Karpas-422 (cell line): Measurements from ENCODE around the gene HELZ. TPM values are rescaled to one million over a fixed set of nuclear protein-coding genes. Genes with fewer than 3 reads are reported as not detected.

Experiments
- DNase-seq: peaks from one replicate; pipeline ENCODE4 v3.0.0-alpha.2; 2015
- H2AFZ ChIP-seq: fragments of 200-600 bp; sonication (generic); 2 replicates; pipeline ENCODE4 v1.6.1; 2014; ENCODE audit warnings: antibody characterized with exemption, low read length, mixed read lengths
- H3K27ac ChIP-seq: fragments of 200-600 bp; sonication (generic); 2 replicates; pipeline ENCODE4 v1.5.1; 2014; ENCODE audit warnings: mild to moderate bottlenecking, low read length, moderate library complexity
- H3K27me3 ChIP-seq: fragments of 200-600 bp; sonication (generic); 2 replicates; pipeline ENCODE4 v1.6.1; 2014; ENCODE audit warnings: low read length, mixed read lengths
- H3K36me3 ChIP-seq: fragments of 200-600 bp; sonication (generic); 2 replicates; pipeline ENCODE4 v1.6.1; 2014; ENCODE audit warnings: low read length, mixed read lengths; ENCODE audit not compliant: insufficient read depth
- H3K4me1 ChIP-seq: fragments of 200-600 bp; sonication (generic); 2 replicates; pipeline ENCODE4 v1.6.1; 2014; ENCODE audit warnings: mild to moderate bottlenecking, low read length, mixed read lengths
- H3K4me2 ChIP-seq: fragments of 200-600 bp; sonication (generic); 2 replicates; pipeline ENCODE4 v1.6.1; 2014; ENCODE audit warnings: low read length, low read depth, mild to moderate bottlenecking; ENCODE audit not compliant: poor library complexity, severe bottlenecking
- H3K4me3 ChIP-seq: fragments of 200-600 bp; sonication (generic); 2 replicates; pipeline ENCODE4 v1.5.1; 2014; ENCODE audit warnings: mild to moderate bottlenecking, antibody characterized with exemption, low read length, mixed read lengths
- H3K79me2 ChIP-seq: fragments of 200-600 bp; sonication (generic); 2 replicates; pipeline ENCODE4 v1.6.1; 2014; ENCODE audit warnings: mild to moderate bottlenecking, low read length, mixed read lengths
- H3K9ac ChIP-seq: fragments of 200-600 bp; sonication (generic); 2 replicates; pipeline ENCODE4 v1.6.0; 2014; ENCODE audit warnings: low read length
- H3K9me2 ChIP-seq: fragments of 200-600 bp; sonication (generic), shearing (Covaris generic); replicated peaks from 2 replicates; pipeline ENCODE4 v1.6.0; 2014; ENCODE audit warnings: mild to moderate bottlenecking, low read length, moderate library complexity; ENCODE audit not compliant: insufficient read depth
- H3K9me3 ChIP-seq: fragments of 300-700, 200-600 bp; sonication (generic); 2 replicates; pipeline ENCODE4 v1.6.1; 2014; ENCODE audit warnings: low read length, mixed read lengths
- H4K20me1 ChIP-seq: fragments of 200-600 bp; sonication (generic); 2 replicates; pipeline ENCODE4 v1.6.1; 2014; ENCODE audit warnings: mild to moderate bottlenecking, antibody characterized with exemption, low read length, low read depth; ENCODE audit not compliant: insufficient read depth
- total RNA-seq: library from RNA; depleted of rRNA; stranded (reverse); fragments of >200 nt; shearing (Covaris generic); gene quantifications from 2 replicates; pipeline ENCODE4 v1.2.3, GENCODE V29; 2014; ENCODE audit warnings: low replicate concordance

The HELZ gene
- total RNA-seq, 1 experiment from 2014 or later: 77.9 TPM

DNA sequence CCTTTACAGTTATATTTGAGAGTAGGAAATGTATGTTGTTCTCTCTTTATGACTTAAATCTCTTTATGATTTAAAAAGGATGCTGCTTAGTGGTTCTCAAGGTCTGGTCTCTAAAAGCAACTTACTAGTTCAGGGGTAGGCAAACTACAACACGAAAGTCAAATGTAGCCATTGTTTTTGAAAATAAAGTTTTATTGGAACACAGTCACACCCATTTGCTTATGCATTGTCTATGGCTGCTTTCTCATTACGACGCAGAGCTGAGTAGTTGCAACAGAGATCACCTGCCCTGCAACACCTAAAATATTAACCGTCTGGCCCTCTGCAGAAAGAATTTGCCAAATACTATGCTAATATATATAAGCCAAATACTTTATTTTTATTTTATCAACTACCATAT is 58.2 kb downstream of the HELZ start:
- Histone ChIP-seq H3K9me2 (no peaks in the 10 kb centered on the region), H2AFZ (no peak overlapping the region), H3K4me3 (no peak overlapping the region), H4K20me1 (no peaks in the 10 kb centered on the region), H3K36me3 (peaks cover 21% of the 10 kb centered on the region; the same call in 1 of the 2 replicates), H3K27ac (no peak overlapping the region), H3K4me1 (no peaks in the 10 kb centered on the region), H3K79me2 (peaks cover 24% of the 10 kb centered on the region; the same call in 1 of the 2 replicates), H3K9ac (no peak overlapping the region), H3K9me3 (no peaks in the 10 kb centered on the region), H3K4me2 (no peak overlapping the region), H3K27me3 (no peaks in the 10 kb centered on the region)
- DNase-seq: no peak

DNA sequence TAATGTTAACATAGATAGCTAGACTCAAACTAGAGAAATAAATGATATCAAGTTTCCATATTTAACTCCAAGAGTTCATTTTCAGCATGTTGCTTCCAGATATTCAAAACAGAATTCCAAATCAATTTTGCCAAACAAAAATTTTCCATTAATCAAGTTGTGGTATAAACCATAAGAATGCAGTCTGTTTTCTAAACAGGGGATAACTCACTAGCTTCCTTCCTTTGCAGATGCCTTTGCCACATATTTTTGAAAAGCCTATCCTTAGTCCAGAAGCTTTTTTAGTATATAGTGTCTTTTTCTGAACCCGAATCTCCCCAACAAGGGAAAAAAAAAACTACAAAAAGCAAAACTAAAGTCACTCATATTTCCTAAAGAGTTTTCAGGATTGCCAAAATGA is 61.5 kb downstream of the HELZ start:
- H3K27ac ChIP-seq: no peak overlapping the region
- H3K9me3 ChIP-seq: no peaks in the 10 kb centered on the region
- no peak overlapping the region for H3K9ac ChIP-seq
- no peaks in the 10 kb centered on the region for H3K9me2 ChIP-seq
- no peak overlapping the region for H3K4me2 ChIP-seq
- no peaks in the 10 kb centered on the region for H3K27me3 ChIP-seq
- H3K4me3 ChIP-seq: no peak overlapping the region
- no peak for DNase-seq
- H4K20me1 ChIP-seq: no peaks in the 10 kb centered on the region
- H3K36me3 ChIP-seq: peaks cover 23% of the 10 kb centered on the region; the same call in 1 of the 2 replicates
- H3K4me1 ChIP-seq: no peaks in the 10 kb centered on the region
- H2AFZ ChIP-seq: no peak overlapping the region
- peaks cover 28% of the 10 kb centered on the region for H3K79me2 ChIP-seq

DNA sequence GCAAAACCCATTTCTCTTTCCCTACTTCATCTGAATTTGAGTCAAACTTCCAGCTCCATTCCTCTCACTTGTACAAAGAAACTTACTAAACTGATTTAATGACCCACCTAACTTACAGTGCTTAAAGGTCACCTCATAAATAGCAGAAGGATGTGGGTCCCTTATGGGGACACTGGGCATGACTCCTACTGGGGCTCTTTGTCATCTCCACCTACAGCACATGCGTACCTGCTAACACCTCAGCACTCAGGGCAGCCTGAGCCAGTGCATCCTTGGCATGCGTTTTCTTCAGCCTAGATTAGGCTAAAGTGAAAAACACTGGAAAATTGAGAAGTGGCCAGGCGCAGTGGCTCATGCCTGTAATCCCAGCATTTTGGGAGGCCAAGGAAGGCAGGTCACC is 63.2 kb downstream of the HELZ start:
- Histone ChIP-seq H3K9ac (no peak overlapping the region), H3K79me2 (peaks cover 32% of the 10 kb centered on the region), H4K20me1 (no peaks in the 10 kb centered on the region), H3K4me3 (no peak overlapping the region), H3K27ac (no peak overlapping the region), H2AFZ (no peak overlapping the region), H3K4me1 (no peaks in the 10 kb centered on the region), H3K36me3 (peaks cover 26% of the 10 kb centered on the region; the same call in 1 of the 2 replicates), H3K9me3 (no peaks in the 10 kb centered on the region), H3K4me2 (no peak overlapping the region), H3K27me3 (no peaks in the 10 kb centered on the region), H3K9me2 (no peaks in the 10 kb centered on the region)
- DNase-seq: no peak

DNA sequence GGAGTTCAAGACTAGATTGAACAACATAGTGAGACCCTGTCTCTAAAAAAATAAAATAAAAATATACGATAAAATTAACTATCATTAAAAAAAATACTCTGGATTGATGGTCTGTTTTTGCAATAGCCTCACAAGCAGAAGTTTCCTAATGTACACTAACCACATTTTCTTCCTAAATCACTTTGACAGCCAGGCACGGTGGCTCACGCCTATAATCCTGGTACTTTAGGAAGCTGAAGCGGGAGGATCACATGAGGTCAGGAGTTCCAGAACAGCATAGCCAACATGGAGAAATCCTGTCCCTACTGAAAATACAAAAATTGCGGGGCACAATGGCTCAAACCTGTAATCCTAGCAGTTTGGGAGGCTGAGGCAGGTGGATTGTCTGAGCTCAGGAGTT is 64.7 kb downstream of the HELZ start:
- Histone ChIP-seq H3K9me2 (no peaks in the 10 kb centered on the region), H2AFZ (no peak overlapping the region), H3K9ac (no peak overlapping the region), H3K4me1 (no peaks in the 10 kb centered on the region), H3K36me3 (peaks cover 37% of the 10 kb centered on the region), H4K20me1 (no peaks in the 10 kb centered on the region), H3K4me2 (no peak overlapping the region), H3K79me2 (peaks cover 32% of the 10 kb centered on the region), H3K9me3 (no peaks in the 10 kb centered on the region), H3K27me3 (no peaks in the 10 kb centered on the region), H3K4me3 (no peak overlapping the region), H3K27ac (no peak overlapping the region)
- no peak for DNase-seq

DNA sequence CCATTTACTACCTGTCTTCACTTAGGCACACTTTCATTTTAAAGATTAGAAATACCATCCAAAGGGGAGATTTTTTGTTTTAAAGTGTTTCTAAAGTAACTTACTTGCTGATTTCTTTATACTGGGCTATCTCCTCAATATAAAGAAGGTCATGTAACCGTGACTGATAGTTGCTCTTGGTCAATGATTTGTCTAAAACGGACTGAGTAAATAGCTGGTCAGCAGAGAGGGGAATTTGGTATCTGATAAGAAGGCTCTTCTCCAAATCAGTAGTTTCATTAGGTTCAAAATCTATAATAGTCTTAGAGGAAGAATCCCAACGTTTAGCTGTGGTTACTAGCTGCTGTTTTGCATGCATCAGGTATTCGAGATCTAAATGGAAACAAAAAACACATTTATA is 66.4 kb downstream of the HELZ start:
- Histone ChIP-seq H3K9me3 (no peaks in the 10 kb centered on the region), H3K27me3 (no peaks in the 10 kb centered on the region), H3K9ac (no peak overlapping the region), H3K79me2 (peaks cover 36% of the 10 kb centered on the region), H3K4me1 (no peaks in the 10 kb centered on the region), H3K36me3 (peaks cover 35% of the 10 kb centered on the region), H3K4me3 (no peak overlapping the region), H3K4me2 (no peak overlapping the region), H3K27ac (no peak overlapping the region), H3K9me2 (no peaks in the 10 kb centered on the region), H4K20me1 (no peaks in the 10 kb centered on the region), H2AFZ (no peak overlapping the region)
- DNase-seq: no peak

DNA sequence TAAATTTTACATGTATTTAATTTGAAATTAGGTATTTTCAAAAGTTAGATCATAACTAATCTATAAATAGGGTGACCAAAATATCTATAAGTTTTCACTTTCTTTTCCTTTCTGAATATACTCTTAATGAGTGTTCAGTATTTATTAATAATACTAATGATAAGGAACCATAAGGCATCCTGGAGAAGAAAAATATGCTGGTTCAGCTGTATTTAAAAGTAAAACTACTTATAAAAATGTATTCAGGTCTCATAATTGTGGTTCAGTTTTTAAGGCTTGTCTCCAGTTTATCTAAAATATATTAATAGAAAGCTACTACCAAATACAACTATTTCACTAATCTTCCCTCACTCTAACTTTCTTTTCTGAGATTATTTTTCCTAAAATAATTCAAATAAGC is 67.3 kb downstream of the HELZ start:
- Histone ChIP-seq H3K9ac (no peak overlapping the region), H4K20me1 (no peaks in the 10 kb centered on the region), H3K4me2 (no peak overlapping the region), H3K9me2 (no peaks in the 10 kb centered on the region), H3K79me2 (peaks cover 42% of the 10 kb centered on the region), H3K36me3 (peaks cover 36% of the 10 kb centered on the region), H2AFZ (no peak overlapping the region), H3K27ac (no peak overlapping the region), H3K4me3 (no peak overlapping the region), H3K9me3 (no peaks in the 10 kb centered on the region), H3K27me3 (no peaks in the 10 kb centered on the region), H3K4me1 (no peaks in the 10 kb centered on the region)
- no peak for DNase-seq

DNA sequence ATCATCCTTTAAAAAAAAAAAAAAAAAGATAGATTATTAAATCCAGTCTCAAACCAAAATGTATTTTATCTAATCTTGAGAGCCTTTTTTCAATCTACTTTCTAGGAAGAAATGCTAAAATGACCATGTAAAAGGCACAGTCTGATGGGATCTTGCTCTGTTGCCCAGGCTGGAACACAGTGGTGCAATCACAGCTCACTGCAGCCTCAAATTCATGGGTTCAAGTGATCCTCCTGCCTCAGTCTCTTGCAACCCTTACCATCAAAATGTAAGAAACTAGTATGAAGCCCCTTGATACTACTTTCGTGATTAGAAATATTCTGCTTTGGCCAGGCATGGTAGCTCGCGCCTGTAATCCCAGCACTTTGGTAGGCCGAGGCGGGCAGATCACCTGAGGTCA is 70.8 kb downstream of the HELZ start:
- Histone ChIP-seq H3K9ac (no peak overlapping the region), H3K4me3 (no peak overlapping the region), H4K20me1 (no peaks in the 10 kb centered on the region), H3K27me3 (no peaks in the 10 kb centered on the region), H3K27ac (no peak overlapping the region), H3K4me2 (no peak overlapping the region), H3K9me2 (no peaks in the 10 kb centered on the region), H3K9me3 (no peaks in the 10 kb centered on the region), H3K36me3 (peaks cover 32% of the 10 kb centered on the region), H2AFZ (no peak overlapping the region), H3K79me2 (peaks cover 45% of the 10 kb centered on the region), H3K4me1 (peaks cover 10% of the 10 kb centered on the region)
- no peak for DNase-seq

DNA sequence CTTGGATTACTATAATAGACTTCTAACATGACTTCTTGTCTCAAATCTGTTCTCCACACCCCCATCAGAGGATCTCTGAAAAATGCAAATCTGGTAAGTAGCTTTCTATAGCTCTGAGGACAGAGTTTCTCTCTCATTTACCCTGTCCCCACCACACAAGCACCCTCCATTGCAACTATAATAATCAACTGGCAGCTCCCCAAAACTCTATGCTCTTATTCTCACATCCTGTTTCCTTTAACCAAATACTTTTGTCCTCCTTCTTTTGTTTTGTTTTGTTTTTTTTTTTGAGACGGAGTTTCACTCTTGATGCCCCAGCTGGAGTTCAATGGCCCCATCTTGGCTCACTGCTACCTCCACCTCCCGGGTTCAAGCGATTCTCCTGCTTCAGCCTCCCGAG is 73.4 kb downstream of the HELZ start:
- Histone ChIP-seq H3K36me3 (peaks cover 18% of the 10 kb centered on the region), H3K27ac (no peak overlapping the region), H2AFZ (no peak overlapping the region), H3K9me2 (no peaks in the 10 kb centered on the region), H4K20me1 (no peaks in the 10 kb centered on the region), H3K4me1 (peaks cover 10% of the 10 kb centered on the region), H3K4me3 (no peak overlapping the region), H3K9me3 (no peaks in the 10 kb centered on the region), H3K9ac (no peak overlapping the region), H3K79me2 (peaks cover 35% of the 10 kb centered on the region), H3K27me3 (no peaks in the 10 kb centered on the region), H3K4me2 (no peak overlapping the region)
- DNase-seq: no peak

DNA sequence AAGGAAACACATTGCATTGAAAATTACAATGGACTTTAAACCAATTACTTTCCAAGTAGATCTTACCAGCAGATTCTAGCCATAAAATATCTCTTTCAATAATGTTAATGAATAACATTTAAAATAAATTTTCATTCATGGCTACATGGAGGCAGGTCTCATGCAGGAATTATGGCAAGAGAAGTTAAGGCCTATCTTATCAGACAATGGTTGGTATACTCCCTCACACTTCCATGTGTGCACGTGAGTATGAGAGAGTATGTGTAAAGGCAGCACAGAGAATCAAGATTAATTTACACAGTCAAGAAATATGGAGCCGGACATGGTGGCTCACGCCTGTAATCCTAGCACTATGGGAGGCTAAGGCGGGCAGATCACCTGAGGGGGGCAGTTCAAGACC is 76.5 kb downstream of the HELZ start:
- no peaks in the 10 kb centered on the region for H3K9me2 ChIP-seq
- H3K4me3 ChIP-seq: no peak overlapping the region
- H2AFZ ChIP-seq: no peak overlapping the region
- peaks cover 19% of the 10 kb centered on the region for H3K79me2 ChIP-seq
- H3K27me3 ChIP-seq: no peaks in the 10 kb centered on the region
- no peak overlapping the region for H3K27ac ChIP-seq
- no peaks in the 10 kb centered on the region for H3K9me3 ChIP-seq
- no peak for DNase-seq
- H3K9ac ChIP-seq: no peak overlapping the region
- 0 out of 2 replicates have a peak, but pooled peaks cover 13% of the 10 kb centered on the region for H3K36me3 ChIP-seq
- no peaks in the 10 kb centered on the region for H4K20me1 ChIP-seq
- no peak overlapping the region for H3K4me2 ChIP-seq
- peaks cover 10% of the 10 kb centered on the region for H3K4me1 ChIP-seq
